Activated CD4-positive, alpha-beta T cell treated with anti-CD3 and anti-CD28 coated beads, Interleukin-2, Interleukin-4, amounts not matched to agents 100 ng/mL and 50 ng/mL, durations not matched to agents 16 hours and 8 hours (primary cell): ENCODE data around the gene WDR59.
"Not testable (repeated sequence)": the region's sequence is repeated elsewhere in the genome, so short reads cannot be mapped to it uniquely, and the experiment has no call there.

Experiments
- DNase-seq: peaks from one replicate; pipeline ENCODE4 v3.0.0-alpha.2; 2020; ENCODE audit warnings: low spot score

Gene WDR59

DNA sequence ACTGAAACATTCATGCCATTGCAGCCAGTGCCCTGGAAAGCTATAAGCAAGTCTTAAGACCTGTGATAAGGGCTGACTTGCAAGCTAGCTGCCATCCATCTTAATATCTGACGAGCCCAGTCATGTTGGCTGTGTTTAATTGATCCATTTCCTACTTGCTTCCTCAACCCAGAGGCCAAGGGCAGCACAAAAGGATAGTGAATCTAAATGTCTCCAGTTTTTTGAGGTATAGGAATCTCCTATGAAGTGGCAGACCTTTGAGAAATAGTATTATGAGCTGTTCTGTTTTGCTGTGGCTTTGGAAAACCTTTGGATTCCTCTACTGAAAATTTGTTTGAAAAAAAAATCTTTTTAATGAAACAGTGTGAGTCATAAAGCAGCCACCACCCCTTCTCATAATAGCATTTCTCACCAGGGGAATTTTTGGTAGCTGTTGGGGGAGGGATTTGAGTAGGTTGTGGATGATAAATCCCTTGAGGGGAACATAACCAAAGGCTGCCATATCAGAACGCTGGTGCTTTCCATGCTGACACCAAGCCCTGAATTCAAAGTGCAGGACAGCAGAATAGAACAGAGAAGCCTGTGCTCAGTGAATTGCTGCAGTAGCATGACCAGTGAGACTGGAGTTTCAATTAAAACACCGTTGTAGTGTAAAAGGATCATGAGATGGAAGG is 26.8 kb upstream of the WDR59 start:
- DNase-seq = peak; percentile 73

DNA sequence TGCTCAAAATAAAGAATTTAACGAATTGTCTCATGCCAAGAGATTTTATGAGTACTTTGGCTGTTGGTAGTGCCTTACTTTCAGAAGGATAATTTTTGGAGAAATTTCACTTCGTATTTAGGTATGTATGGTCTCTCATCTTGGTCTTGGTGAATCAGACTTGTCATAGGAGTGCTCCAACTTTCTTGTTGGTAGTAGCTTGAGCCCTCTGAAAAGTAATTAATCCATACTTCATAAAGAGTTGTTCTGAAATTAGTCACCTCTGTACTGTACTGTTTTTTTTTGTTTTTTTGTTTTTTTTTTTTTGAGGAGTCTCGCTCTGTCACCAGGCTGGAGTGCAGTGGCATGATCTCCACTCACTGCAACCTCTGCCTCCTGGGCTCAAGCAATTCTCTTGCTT is 25.5 kb upstream of the WDR59 start:
- no peak for DNase-seq

DNA sequence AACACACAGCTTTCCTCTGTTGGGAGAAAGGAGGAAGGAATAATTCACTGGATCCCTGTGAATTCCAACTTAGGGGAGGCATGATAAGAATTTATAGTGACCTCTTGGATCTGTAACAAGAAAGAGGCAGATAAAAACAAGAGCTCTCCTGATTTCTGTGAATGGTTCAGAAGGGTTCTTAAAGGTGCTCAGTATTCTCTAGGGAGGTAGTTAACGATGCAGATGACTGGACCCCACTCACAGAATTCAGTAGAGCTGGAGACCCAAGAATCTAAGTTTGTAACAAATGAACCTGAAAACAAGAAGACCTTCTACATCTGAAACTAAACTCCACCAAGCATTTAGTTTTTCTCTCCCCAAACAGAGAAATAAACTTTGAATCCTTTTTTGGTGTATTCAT is 22.5 kb upstream of the WDR59 start:
- no peak for DNase-seq

DNA sequence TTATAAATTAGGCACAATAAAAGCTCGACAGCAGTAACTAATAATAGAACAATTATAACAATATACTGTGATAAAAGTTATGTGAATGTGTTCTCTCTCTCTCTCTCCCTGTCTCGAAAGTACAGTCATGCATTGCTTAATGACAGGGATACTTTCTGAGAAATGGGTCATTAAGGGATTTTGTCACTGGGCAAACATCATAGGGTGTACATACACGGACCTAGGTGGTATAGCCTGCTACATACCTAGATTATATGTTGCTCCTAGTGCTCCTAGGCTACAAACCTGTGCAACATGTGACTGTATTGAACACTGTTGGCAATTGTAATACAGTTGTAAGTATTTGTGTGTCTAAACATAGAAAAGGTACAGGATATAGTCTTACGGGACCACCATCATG is 20.8 kb upstream of the WDR59 start:
- no peak for DNase-seq

DNA sequence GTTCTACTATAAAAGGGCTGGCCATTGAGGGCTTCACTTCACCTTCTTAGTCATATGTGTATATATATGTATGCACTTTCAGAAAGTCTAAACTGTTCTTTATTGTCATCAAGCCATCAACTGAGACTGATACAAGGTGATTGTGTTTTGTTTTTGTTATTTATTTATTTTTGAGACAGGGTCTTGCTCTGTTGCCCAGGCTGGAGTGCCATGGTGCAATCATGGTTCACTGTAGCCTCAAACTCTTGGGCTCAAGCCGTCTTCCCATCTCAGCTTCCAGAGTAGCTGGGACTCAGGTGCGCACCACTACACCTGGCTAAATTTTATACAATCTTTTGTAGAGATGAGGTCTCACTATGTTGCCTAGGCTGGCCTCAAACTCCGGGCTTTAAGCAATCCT is 19.5 kb upstream of the WDR59 start:
- DNase-seq = no peak

DNA sequence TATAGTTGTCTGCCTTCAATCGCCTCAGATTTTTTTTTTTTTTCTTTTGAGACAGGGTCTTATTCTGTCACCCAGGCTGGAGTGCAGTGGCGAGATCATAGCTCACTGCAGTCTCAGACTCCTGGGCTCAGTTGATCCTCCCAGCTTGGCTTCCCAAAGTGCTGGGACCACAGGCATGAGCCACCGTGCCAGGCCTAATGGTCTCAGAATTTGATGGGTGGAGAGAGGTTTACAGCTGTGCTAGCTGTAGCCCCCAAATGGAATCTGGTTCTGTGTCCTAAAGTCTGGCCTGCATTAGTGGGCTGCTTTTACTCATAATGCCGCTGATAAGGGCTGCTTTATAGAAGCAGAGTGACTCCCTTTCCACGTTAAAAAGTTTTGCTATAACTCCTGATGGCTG is 19.0 kb upstream of the WDR59 start:
- no peak for DNase-seq

DNA sequence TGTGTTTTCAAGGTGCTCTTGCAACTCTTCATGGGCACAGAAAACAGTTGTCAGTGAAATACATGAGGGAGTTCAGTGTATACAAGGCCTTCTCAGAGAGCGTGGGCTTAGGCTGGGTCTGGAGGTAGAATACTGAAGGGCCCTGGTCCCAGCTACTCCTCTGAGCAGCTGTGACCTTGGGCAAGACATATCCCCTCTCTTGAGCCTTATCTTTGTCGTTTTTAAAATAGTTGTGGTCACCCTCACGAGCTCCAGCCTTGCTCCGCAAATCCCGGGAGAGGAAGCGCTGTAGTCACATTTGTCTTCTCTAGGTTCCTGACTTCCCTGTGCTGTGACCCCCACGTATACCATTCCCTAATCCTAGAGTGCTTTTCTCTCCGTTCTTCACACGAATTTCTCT is 17.6 kb upstream of the WDR59 start:
- DNase-seq = no peak

DNA sequence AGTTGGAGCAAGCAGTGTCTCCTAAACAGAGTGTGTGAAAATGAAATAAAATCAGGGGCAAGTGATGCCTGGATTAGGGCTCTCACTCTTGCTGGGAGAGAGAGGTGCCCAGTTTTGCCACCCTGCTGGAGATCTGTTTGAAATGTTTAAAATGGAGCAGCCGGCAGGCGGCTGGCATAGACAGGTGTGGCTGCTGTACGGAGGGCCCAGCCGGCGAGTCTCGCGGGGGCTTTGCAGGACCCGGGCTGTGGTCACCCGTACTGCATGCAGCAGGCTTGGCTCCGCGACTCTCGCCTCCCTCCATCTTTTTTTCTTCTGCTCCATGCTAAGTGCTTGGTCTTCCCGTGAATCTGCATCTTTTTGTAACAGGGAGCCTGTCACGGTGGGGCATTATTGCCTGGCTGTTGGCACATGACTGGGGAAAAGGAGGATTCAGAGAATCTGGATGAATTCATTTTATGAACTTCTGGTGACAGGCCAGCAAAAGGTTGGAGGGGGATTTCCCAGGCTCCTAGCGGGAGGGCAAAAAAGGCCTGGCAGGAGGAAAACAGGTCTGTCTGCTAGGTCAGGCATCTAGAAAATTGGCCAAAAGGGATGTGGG is 15.7 kb upstream of the WDR59 start:
- DNase-seq = no peak

DNA sequence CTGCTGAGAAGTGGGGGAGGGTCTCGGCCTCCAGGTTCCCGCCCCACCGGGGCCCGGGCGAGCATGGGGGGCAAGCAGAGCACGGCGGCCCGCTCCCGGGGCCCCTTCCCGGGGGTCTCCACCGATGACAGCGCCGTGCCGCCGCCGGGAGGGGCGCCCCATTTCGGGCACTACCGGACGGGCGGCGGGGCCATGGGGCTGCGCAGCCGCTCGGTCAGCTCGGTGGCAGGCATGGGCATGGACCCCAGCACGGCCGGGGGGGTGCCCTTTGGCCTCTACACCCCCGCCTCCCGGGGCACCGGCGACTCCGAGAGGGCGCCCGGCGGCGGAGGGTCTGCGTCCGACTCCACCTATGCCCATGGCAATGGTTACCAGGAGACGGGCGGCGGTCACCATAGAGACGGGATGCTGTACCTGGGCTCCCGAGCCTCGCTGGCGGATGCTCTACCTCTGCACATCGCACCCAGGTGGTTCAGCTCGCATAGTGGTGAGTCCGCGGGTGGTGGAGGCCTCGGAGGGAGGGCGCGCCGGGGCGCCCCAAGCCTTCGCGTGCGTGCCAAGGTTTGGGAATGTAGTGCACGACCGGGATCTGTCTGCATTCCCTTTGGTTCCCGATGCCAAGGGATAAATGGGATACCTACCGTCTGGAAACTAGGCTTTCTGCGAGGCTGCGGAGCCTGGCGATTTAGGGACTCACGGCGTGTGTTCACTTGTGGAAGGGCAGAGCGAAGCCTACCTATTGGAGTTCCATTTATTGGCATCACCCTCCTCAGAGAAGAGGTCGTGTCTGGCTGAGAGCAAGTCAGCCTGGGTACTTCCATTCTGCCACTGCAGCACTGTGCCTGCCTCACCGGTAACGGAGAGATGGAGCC is 14.9 kb upstream of the WDR59 start:
- peak; percentile 60 for DNase-seq

DNA sequence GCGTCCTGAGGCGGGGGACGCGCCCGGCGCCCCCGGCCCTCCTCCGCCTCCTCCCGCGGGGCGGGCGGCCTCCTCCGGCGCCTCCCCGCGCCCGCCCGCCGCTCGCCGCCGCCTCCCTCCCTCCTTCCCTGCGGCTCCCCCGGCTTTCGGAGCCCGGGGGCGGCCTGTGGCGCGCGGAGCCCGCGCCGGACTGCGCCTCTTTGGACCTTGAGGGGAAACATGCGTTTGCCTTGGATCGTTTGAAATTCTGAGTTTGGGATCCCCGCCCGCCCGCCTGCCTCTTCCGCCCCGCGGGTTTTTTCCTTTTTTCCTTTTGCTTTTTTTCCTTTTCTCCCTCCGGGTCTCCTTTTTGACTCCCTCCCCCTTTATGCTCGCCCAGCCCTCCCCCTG is 14.3 kb upstream of the WDR59 start:
- no peak for DNase-seq

DNA sequence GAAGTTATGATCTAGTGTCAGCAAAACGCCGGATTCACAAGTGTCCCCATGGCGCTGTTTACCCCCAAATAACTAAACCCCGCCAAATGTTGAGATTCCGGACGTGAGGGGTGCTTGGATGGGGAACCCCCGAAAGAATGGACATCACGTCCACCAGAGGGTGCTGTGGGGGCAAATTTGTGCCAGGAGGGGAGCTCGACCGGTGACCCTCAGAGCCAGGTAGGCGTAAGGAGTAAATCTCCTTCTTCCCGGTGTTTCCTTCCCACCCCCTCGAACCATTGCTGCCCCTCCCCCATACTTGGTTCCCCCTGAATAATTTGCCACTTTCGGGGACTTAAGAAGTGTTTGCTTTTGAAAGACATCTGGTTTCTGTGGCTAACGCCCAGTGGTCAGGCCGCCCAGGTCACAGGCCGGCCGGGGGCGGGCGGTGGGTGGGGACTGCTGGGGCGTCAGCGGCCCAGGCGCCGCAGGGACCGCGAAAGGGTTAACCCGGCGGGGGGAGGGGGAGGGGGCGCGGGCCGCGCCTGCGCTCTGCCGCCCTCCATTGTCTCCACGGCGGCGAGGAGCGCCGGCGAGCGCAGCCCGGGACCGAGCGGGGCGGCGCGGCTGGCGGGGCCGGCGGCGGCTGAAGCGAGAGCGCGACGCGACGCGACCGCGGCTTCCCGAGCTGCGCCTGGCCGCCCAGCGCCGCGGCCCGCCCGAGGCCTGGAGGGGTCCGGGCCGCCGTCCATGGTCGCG is 13.7 kb upstream of the WDR59 start, which contains the start of gene ZNRF1:
Gene ZNRF1, plus strand, starts transcription at position 544 of the 738 bp plus-strand sequence. CDS start 648 bp downstream, outside the sequence.
- peak; percentile 85 for DNase-seq

DNA sequence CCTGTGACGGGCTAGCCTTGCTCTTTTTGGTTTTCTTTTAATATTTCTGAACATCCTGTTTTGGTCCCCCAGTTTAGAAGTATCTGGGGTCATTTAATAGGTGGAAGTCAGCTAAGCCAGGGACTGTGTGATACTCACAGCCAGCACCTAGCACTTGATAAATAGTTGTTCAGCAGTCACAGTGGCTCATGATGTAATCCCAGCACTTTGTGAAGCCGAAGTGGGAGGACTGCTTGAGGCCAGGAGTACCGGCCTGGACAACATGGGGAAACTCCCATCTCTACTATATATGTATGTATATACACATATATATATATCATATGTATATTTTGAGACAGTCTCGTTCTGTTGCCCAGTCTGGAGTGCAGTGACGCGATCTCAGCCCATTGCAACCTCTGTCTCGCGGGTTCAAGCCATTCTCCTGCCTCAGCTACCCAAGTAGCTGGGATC is 12.1 kb upstream of the WDR59 start:
- no peak for DNase-seq

DNA sequence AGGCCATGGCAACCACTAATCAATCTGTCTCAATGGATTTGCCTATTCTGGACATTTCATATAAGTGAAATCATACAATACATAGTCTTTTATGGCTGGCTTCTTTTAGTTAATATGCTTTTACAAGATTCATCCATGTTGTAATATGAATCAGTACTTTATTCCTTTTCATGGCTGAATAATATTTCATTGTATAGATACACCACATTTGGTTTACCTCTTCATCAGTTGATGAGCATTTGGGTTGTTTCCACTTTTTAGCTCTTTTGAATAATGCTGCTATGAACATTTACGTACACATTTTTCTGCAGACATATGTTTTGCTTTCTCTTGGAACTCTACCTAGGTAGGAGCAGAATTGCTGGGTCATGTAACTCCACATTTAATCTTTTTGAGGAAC is 11.1 kb upstream of the WDR59 start:
- DNase-seq = no peak

DNA sequence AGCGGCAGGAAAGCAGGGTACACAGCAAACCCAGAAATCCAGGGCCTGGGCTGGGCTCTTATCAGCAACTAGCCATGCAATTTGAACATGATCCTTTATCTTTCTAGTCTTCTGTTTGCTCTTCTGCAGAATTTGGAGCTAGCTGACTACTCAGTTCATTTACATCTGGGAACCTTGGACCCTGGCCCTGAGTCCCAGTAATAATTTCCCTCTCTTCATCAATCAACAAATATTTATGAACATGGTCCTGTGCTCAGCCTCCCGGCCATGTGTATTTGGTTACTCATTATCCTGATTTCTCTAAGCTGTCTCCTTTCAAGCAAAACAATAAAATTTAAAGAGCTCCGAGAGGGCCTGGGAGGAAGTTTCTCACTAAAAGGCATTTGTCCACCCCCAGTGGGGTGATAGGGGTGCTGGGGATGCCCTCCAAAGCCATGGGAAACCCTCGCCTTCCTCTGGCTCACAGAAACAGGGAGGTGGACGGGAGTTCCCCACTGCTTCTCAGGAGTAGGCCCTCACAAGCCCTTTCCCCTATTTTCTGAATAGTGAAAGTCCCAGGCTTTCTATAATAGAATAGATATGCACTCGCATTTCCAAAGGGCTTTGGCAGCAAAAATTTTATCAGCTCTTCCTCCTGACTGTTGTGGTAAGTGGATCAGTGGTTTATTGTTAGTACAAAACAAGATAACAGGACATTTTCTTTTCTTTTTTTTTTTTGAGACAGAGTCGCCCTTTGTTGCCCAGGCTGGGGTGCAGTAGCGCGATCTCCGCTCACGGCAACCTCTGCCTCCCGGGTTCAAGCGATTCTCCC is 6.9 kb upstream of the WDR59 start:
- DNase-seq = no peak

DNA sequence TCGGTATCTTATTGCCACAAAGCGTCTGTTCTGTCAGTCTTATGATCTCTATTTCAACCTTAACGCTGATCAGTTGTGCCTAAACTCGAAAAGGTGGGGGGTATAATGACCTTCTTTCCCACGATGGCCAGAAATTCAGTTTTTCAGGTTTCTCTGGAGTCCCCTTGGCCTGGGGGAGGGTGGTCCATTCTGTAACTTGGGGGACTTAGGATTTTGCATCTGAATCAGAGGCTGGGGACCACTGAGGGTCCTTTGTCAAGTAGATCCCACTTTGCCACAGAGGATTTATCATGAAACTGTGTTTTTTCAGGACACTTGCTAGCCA is 6.3 kb upstream of the WDR59 start:
- no peak for DNase-seq

DNA sequence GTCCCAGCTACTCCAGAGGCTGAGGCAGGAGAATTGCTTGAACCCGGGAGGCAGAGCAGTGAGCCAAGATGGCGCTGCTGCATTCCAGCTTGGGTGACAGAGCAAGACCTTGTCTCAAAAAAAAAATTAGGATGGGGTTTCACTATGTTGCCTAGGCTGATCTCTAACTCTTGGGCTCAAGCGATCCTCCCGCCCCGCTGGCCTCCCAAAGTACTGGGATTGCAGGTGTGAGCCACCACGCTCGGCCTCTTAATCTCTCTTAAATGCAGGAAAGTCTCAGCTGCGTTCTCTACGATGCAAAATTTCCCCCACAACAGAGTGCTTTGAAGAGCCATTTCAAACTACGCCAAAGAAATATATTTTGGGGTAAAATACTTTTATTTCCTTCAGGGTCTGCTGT is 5.9 kb upstream of the WDR59 start:
- DNase-seq = no peak

DNA sequence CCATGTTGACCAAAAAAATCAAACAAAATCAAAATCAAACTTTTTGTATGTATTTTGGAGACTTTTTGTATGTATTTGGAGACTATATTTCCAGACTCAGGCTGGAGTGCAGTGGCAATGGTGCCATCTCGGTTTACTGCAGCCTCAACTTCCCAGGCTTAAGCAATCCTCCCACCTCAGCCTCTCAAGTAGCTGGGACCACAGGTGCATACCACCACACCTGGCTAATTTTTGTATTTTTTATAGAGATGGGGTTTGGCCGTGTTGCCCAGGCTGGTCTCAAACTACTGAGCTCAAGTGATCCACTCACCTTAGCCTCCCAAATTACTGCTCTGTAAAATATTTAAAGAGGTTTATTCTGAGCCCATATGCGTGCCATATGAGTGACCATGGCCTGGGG is 4.9 kb upstream of the WDR59 start:
- DNase-seq = not testable (repeated sequence)

DNA sequence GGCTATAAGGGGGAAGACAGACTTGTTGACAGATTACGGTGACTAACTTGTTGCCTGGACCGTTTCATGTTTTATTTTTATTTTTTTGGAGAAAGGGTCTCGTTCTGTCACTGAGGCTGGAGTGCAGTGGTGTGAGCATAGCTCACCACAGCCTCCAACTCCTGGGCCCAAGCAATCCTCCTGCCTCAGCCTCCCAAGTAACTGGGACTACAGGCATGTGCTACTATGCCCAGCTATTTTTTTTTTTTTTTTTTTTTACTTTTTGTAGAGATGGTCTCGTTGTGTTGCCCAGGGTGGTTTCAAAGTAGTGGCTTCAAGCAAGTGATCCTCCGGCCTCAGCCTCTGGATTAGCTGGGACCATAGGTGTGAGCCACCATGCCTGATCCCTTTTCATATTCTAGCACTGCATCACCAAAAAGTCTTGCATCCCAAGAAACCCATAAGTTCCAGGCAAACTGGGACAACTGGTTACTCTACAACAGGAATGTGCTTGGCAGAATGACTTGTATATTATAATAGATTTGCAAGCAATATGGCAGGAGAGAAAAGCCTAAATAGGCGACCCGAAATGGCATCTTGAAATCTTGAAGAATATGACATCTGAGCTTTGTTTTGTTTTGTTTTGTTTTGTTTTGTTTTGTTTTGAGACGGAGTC is 2.2 kb upstream of the WDR59 start:
- no peak for DNase-seq

DNA sequence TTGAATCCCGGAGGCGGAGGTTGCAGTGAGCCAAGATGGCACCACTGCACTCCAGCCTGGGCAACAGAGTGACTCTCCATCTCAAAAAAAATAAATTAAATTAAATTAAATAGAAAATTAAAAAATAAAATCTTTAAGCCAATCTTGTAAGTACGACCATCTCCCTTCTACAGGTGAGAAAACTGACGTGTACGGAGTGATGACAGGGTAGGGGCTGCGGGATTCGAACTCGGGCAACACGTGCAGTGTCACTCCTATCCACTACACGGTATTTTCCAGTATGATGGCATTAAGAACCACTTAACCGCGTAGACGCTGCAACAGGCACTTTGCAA is 762 bp downstream of the WDR59 start:
- DNase-seq = no peak

DNA sequence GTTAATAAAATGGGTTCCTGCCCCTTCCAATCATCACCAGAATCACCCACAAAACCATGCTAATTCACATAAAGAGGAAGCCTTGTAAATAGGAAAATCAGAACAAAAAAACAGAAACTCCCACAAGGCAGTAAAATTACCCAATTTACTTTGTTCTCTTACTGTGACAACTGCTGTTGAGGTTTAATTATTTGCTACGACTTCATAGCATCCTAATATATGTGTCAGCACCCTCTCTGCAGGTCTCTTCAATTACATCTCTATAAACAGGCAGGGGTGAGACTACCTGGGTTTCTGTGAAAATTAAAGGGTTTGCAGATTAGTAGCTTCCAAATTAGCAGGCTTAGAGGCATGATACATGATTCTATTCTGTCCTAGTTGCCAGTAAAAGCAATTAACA is 2.7 kb downstream of the WDR59 start:
- no peak for DNase-seq

DNA sequence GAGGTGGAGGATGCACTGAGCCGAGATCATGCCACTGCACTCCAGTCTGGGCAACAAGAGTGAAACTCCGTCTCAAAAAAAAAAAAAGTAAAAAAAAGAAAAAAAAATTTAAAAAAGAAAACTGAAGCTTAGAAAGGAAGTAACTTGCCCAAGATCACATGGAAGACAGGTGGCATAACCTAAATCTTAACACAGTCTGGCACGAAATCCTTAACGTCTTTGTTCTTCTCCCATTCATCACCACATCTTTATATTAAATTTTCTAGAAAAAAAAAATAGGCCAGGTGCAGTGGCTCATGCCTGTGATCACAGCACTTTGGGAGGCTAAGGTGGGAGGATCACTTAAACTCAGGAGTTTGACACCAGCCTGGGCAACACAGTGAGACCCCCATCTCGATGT is 9.3 kb downstream of the WDR59 start:
- no peak for DNase-seq
